Hepatocyte (in vitro differentiated cells): ENCODE results near the gene PRR18. TPM values are rescaled to one million over a fixed set of nuclear protein-coding genes. Genes with fewer than 3 reads are reported as not detected.

Experiments
- DNase-seq: peaks from one replicate; pipeline ENCODE4 v3.0.0-alpha.2; 2016; ENCODE audit warnings: low spot score
- H2AFZ ChIP-seq: fragments of 200-600 bp; sonication (generic); 2 replicates; pipeline ENCODE4 v1.6.0; 2016; ENCODE audit warnings: antibody characterized with exemption, mild to moderate bottlenecking
- H3K27ac ChIP-seq: fragments of 200-600 bp; sonication (generic); 2 replicates; pipeline ENCODE4 v1.5.1; 2016; ENCODE audit warnings: mild to moderate bottlenecking
- H3K27me3 ChIP-seq: fragments of 200-600 bp; sonication (generic); 2 replicates; pipeline ENCODE4 v1.6.1; 2016
- H3K36me3 ChIP-seq: fragments of 200-600 bp; sonication (generic); replicated peaks from 2 replicates; pipeline ENCODE4 v1.5.1; 2016; ENCODE audit warnings: low read depth; ENCODE audit not compliant: insufficient read depth
- H3K4me1 ChIP-seq: fragments of 200-600 bp; sonication (generic); 2 replicates; pipeline ENCODE4 v1.5.1; 2016; ENCODE audit warnings: mild to moderate bottlenecking, moderate library complexity; ENCODE audit not compliant: insufficient read depth
- H3K4me2 ChIP-seq: fragments of 200-600 bp; sonication (generic); 2 replicates; pipeline ENCODE4 v1.6.0; 2016
- H3K4me3 ChIP-seq: fragments of 200-600 bp; sonication (generic); 2 replicates; pipeline ENCODE4 v1.5.1; 2016; ENCODE audit warnings: mild to moderate bottlenecking
- H3K79me2 ChIP-seq: fragments of 200-600 bp; sonication (generic); 2 replicates; pipeline ENCODE4 v1.6.0; 2017; ENCODE audit warnings: mild to moderate bottlenecking
- H3K9me2 ChIP-seq: fragments of 200-600 bp; sonication (generic); replicated peaks from 2 replicates; pipeline ENCODE4 v1.6.0; 2017; ENCODE audit warnings: mild to moderate bottlenecking; ENCODE audit not compliant: insufficient read depth
- H3K9me3 ChIP-seq: fragments of 200-600 bp; sonication (generic); 2 replicates; pipeline ENCODE4 v1.5.1; 2016; ENCODE audit warnings: low read depth, mild to moderate bottlenecking
- H4K20me1 ChIP-seq: fragments of 200-600 bp; sonication (generic); 2 replicates; pipeline ENCODE4 v1.6.0; 2016; ENCODE audit warnings: mild to moderate bottlenecking; ENCODE audit not compliant: insufficient read depth, poor library complexity, severe bottlenecking
- EZH2 ChIP-seq: fragments of 200-600 bp; sonication (generic); IDR thresholded peaks from 2 replicates; pipeline ENCODE4 v1.6.1; 2016; ENCODE audit warnings: antibody characterized with exemption, mild to moderate bottlenecking, borderline replicate concordance
- EZH2phosphoT487 ChIP-seq: fragments of 200-600 bp; sonication (generic); IDR thresholded peaks from one replicate; pipeline ENCODE4 v1.6.1; 2018; ENCODE audit warnings: antibody characterized with exemption, mild to moderate bottlenecking, low read depth, moderate library complexity; ENCODE audit not compliant: unreplicated experiment, severe bottlenecking
- WGBS: methylation state at CpG from one replicate; pipeline ENCODE4 v1.1.6; 2016; ENCODE audit warnings: low lambda C conversion rate; ENCODE audit errors: missing lambda C conversion rate; 5-methylcytosine and 5-hydroxymethylcytosine counted together
- polyA plus RNA-seq: library from polyadenylated mRNA; unstranded; fragments of >200 nt; fragmentation: Nextera tagmentation; extraction: Ambion mirVana; gene quantifications from 2 replicates; pipeline ENCODE4 v1.2.1, GENCODE V29; 2016
- total RNA-seq: library from RNA; depleted of rRNA; stranded (reverse); fragments of >200 nt; gene quantifications from 2 replicates; pipeline ENCODE4 v1.2.3, GENCODE V29; 2014
- TF ChIP-seq, protein P1 (sequence below): fragments of 200-600 bp; sonication (generic); IDR thresholded peaks from 2 replicates; pipeline ENCODE4 v1.5.1; 2016; ENCODE audit warnings: antibody characterized with exemption, mild to moderate bottlenecking; ENCODE audit not compliant: poor library complexity

The PRR18 gene
- total and polyA plus RNA-seq, 2 experiments from 2014 or later = 0.77 to 1.5 TPM

DNA sequence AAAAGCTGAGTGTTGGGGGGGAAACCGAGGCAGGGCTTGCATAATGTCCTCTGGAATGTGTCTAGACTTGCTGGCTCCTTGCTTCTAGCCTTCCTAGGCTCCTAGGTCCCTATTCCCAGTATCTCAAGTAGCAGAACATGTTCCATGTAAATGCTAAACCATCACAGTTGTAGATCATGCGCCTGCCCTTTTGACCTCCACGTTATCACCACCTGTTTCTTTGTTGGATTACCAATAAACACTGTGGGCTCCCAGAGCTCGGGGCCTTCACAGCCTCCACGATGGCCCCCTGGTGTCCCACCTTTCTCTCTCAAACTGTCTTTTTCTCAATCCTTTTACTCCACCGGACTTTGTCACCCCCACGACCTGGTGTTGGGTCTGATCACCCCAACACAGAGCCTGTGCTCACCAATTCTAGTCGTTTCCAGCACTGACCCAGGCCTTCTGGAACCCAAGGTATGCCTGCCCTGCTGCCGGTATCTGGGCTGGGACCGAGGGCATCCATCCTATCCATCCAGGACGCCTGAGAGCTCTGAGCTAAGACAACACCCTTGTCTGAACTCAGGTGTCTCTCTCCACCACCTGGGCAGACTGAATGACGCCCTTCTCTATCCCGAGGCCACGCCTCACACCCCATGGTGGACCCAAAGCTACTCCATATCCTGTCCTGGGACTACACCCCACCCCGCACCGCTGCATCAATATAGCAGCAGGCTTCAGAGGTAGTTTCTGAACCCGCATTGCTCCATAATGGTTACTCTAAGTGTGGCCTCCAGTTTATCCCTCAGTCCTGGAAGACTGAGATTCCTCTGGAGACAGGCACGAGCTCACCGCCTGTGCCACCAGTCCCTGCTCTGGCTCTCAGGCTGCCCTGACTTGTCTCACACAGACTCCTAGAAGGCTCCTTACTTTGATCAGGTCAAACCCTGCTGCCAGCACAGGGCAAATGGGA lies 9.3 kb upstream of the PRR18 start:
- 87% methylated on average over 19 of the region's 19 CpGs for WGBS
- H3K4me1 ChIP-seq = peaks cover 6% of the 10 kb centered on the region
- TF ChIP-seq, protein P1, sequence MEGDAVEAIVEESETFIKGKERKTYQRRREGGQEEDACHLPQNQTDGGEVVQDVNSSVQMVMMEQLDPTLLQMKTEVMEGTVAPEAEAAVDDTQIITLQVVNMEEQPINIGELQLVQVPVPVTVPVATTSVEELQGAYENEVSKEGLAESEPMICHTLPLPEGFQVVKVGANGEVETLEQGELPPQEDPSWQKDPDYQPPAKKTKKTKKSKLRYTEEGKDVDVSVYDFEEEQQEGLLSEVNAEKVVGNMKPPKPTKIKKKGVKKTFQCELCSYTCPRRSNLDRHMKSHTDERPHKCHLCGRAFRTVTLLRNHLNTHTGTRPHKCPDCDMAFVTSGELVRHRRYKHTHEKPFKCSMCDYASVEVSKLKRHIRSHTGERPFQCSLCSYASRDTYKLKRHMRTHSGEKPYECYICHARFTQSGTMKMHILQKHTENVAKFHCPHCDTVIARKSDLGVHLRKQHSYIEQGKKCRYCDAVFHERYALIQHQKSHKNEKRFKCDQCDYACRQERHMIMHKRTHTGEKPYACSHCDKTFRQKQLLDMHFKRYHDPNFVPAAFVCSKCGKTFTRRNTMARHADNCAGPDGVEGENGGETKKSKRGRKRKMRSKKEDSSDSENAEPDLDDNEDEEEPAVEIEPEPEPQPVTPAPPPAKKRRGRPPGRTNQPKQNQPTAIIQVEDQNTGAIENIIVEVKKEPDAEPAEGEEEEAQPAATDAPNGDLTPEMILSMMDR = no peak
- TF ChIP-seq EZH2 (no peak), EZH2phosphoT487 (no peak)
- no peaks in the 10 kb centered on the region for H4K20me1 ChIP-seq
- no peaks in the 10 kb centered on the region for H3K9me2 ChIP-seq
- no peak overlapping the region for H3K4me3 ChIP-seq
- no peak for DNase-seq
- H3K4me2 ChIP-seq = no peak overlapping the region
- no peaks in the 10 kb centered on the region for H3K36me3 ChIP-seq
- no peaks in the 10 kb centered on the region for H3K27me3 ChIP-seq
- no peak overlapping the region for H2AFZ ChIP-seq
- no peaks in the 10 kb centered on the region for H3K9me3 ChIP-seq
- H3K27ac ChIP-seq = no peak overlapping the region
- no peaks in the 10 kb centered on the region for H3K79me2 ChIP-seq

- Histone ChIP-seq H3K27me3 (peaks cover 8% of the 10 kb centered on the region), H3K9me3 (no peaks in the 10 kb centered on the region), H3K4me2 (no peak overlapping the region), H4K20me1 (no peaks in the 10 kb centered on the region), H3K79me2 (no peaks in the 10 kb centered on the region), H3K4me1 (peaks cover 6% of the 10 kb centered on the region), H3K27ac (peak overlapping the region; percentile 82), H3K9me2 (no peaks in the 10 kb centered on the region), H2AFZ (no peak overlapping the region), H3K36me3 (no peaks in the 10 kb centered on the region), H3K4me3 (no peak overlapping the region)
- TF ChIP-seq EZH2phosphoT487 = no peak
- TF ChIP-seq EZH2 = no peak
- TF ChIP-seq, protein P1 = no peak
- WGBS = 70% methylated on average over 11 of the region's 11 CpGs
- DNase-seq = no peak
Measured at GRCh38 chr6:166315436-166315835, 7.2 kb upstream of the PRR18 start.

DNA sequence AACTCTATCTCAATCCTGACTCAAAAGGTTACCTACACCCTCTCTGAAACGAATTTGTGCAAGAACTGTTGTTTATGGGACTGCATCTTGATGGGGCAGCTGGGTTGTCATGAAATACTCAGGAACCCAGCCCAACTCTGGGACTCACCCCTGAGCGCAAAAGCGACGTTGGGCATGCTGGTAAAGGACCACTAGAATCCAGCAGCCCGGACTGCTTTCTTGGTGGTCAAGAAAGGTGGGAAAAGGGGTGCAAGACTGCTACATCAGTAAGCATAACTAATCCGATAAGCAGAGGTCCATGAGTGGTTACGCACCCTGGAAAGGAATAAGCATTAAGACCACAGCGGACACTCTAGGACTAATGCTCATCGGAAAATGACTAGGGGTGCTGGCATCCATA lies 6.3 kb upstream of the PRR18 start:
- TF ChIP-seq, protein P1 = no peak
- TF ChIP-seq EZH2 = no peak
- Histone ChIP-seq H3K4me1 (peaks cover 6% of the 10 kb centered on the region), H3K4me2 (no peak overlapping the region), H3K9me2 (no peaks in the 10 kb centered on the region), H3K4me3 (no peak overlapping the region), H3K27me3 (peaks cover 18% of the 10 kb centered on the region), H3K9me3 (no peaks in the 10 kb centered on the region), H2AFZ (no peak overlapping the region), H3K36me3 (no peaks in the 10 kb centered on the region), H4K20me1 (no peaks in the 10 kb centered on the region), H3K27ac (no peak overlapping the region), H3K79me2 (no peaks in the 10 kb centered on the region)
- no peak for DNase-seq
- 76% methylated on average over 9 of the region's 9 CpGs for WGBS
